CD4-positive, alpha-beta T cell treated with Interleukin-17A for 1 hour (primary cell): ENCODE results near the gene MAGI3.
"Not testable (repeated sequence)": the region's sequence is repeated elsewhere in the genome, so short reads cannot be mapped to it uniquely, and the experiment has no call there.

ENCODE experiments used
- DNase-seq: peaks from one replicate; pipeline ENCODE4 v3.0.0-alpha.2; 2020

Gene MAGI3

DNA sequence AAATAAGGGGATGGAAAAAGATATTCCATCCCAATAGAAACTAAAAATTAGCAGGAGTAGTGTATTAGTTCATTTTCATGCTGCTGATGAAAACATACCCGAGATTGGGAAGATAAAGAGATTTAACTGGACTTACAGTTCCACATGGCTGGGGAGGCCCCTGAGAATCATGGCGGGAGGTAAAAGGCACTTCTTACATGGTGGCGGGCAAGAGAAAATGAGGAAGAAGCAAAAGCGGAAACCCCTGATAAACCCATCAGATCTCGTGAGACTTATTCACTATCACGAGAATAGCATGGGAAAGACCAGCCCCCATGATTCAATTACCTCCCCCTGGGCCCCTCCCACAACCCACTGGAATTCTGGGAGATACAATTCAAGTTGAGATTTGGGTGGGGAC, 327.2 kb downstream of the MAGI3 start:
- not testable (repeated sequence) for DNase-seq

DNA sequence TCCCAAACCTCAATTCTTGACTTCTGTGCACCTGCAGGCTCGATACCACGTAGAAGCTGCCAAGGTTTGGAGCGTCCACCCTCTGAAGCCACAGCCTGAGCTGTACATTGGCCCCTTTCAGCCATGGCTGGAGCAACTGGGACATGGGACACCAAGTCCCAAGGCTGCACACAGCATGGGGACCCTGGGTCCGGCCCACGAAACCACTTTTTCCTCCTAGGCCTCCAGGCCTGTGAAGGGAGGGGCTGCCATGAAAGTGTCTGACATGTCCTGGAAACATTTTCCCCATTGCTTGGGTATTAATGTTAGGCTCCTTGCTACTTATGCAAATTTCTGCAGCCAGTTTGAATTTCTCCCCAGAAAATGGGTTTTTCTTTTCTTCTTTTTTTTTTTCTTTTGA, 328.3 kb downstream of the MAGI3 start:
- DNase-seq: not testable (repeated sequence)

DNA sequence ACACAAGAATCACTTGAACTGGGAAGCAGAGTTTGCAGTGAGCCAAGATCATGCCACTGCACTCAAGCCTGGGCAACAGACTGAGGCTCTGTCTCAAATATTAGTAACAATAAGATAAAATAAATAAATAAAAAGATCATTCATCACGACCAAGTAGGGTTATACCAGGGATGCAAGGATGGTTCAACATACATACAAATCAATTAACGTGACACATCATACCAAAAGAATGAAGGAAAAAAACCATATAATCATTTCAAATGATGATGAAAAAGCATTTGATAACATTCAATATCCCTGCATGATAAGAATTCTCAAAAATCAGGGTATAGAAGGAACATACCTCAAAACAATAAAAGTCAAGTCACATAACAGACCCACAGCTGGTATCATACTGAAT, 330.7 kb downstream of the MAGI3 start:
- no peak for DNase-seq

DNA sequence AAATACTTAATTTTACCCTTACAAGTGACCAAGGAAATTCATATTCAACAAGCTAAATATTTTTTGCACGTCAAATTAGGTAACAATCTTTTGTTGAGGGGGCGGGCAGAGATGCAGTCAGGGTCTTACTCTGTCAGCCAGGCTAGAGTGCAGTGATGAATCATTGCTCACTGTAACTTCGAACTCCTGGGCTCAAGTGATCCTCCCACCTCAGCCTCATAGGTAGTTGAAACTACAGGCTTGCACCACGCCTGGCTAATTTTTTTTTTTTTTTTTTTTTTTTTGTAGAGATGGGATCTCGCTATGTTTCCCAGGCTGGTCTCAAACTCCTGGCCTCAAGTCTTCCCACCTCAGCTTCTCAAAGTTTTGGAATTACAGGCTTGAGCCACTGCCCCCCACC, 342.5 kb downstream of the MAGI3 start:
- DNase-seq: no peak

DNA sequence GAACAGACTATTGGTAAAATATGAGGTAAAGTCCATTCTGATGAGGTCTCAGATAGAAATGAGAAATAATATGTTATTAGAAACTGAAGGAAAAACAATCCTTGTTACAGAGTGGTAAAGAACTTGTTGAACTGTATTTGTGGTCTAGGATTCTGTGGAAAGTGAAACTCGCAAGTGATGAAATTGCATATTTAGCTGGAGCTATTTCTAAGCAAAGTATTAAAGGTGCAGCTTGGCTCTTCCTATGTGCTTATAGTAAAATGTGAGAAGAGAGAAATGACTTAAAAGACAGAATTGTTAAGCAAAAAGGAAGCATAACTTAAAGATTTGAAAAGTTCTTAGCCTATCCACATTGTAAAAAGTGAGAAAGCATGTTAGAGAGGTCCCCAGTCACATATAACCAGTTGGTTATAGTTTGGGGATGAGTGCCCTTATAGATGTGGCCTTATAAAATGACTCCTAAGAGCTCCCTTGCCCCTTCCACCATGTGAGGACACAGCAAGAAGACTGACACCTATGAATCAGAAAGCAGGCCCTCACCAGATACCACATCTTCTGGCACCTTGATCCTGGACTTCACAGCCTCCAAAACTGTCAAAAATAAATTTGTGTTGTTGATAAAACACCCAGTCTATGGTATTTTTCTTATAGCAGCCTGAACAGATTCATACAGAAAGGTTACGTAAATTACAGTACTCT, 344.2 kb downstream of the MAGI3 start:
- no peak for DNase-seq
